RKO (cell line): ENCODE measurements around the gene VWA8.
"Not testable (repeated sequence)": the region's sequence is repeated elsewhere in the genome, so short reads cannot be mapped to it uniquely, and the experiment has no call there.

Experiments
- DNase-seq: peaks from one replicate; pipeline ENCODE4 v3.0.0-alpha.2; 2016; ENCODE audit warnings: low spot score

VWA8 gene

GRCh38 chr13:41643507-41643906 lies 317.4 kb downstream of the VWA8 start:
- DNase-seq, result no peak

GRCh38 chr13:41641961-41642360 lies 318.9 kb downstream of the VWA8 start:
- DNase-seq, result no peak

GRCh38 chr13:41641429-41641828 lies 319.5 kb downstream of the VWA8 start:
- DNase-seq, result no peak

- no peak for DNase-seq
These were observed 320.7 kb downstream of the VWA8 start for GRCh38 chr13:41639955-41640780.

- DNase-seq, result no peak
These were observed 321.5 kb downstream of the VWA8 start for GRCh38 chr13:41639237-41639904.

- no peak for DNase-seq
These were observed 323.3 kb downstream of the VWA8 start for GRCh38 chr13:41637586-41637985.

GRCh38 chr13:41637032-41637431 lies 323.9 kb downstream of the VWA8 start:
- DNase-seq, result not testable (repeated sequence)

GRCh38 chr13:41636590-41636989 lies 324.3 kb downstream of the VWA8 start:
- DNase-seq, result not testable (repeated sequence)

GRCh38 chr13:41634407-41634806 lies 326.5 kb downstream of the VWA8 start:
- no peak for DNase-seq

- DNase-seq, result no peak
These were observed 327.1 kb downstream of the VWA8 start for GRCh38 chr13:41633776-41634175.

- no peak for DNase-seq
These were observed 329.5 kb downstream of the VWA8 start for GRCh38 chr13:41631296-41631965.

- DNase-seq, result no peak
These were observed 333.5 kb downstream of the VWA8 start for GRCh38 chr13:41627425-41627824.

- no peak for DNase-seq
These were observed 336.9 kb downstream of the VWA8 start for GRCh38 chr13:41624041-41624440.

- no peak for DNase-seq
These were observed 338.2 kb downstream of the VWA8 start for GRCh38 chr13:41622432-41623429.

GRCh38 chr13:41621716-41622431 lies 339.0 kb downstream of the VWA8 start:
- no peak for DNase-seq

- not testable (repeated sequence) for DNase-seq
These were observed 343.3 kb downstream of the VWA8 start for GRCh38 chr13:41617633-41618032.

GRCh38 chr13:41616151-41616550 lies 344.8 kb downstream of the VWA8 start:
- no peak for DNase-seq

- no peak for DNase-seq
These were observed 345.4 kb downstream of the VWA8 start for GRCh38 chr13:41615528-41615855.

GRCh38 chr13:41614671-41615527 lies 346.0 kb downstream of the VWA8 start:
- DNase-seq, result no peak

- no peak for DNase-seq
These were observed 346.8 kb downstream of the VWA8 start for GRCh38 chr13:41613984-41614661.
